HG03280 (cell line): ENCODE results near the gene ATP6V0C.

Experiments
- ATAC-seq: cut with Tn5 transposase; IDR thresholded peaks from one replicate; pipeline ENCODE4 v1.9.1; 2021; ENCODE audit warnings: mild to moderate bottlenecking, moderate library complexity; ENCODE audit not compliant: unreplicated experiment

Gene ATP6V0C

DNA sequence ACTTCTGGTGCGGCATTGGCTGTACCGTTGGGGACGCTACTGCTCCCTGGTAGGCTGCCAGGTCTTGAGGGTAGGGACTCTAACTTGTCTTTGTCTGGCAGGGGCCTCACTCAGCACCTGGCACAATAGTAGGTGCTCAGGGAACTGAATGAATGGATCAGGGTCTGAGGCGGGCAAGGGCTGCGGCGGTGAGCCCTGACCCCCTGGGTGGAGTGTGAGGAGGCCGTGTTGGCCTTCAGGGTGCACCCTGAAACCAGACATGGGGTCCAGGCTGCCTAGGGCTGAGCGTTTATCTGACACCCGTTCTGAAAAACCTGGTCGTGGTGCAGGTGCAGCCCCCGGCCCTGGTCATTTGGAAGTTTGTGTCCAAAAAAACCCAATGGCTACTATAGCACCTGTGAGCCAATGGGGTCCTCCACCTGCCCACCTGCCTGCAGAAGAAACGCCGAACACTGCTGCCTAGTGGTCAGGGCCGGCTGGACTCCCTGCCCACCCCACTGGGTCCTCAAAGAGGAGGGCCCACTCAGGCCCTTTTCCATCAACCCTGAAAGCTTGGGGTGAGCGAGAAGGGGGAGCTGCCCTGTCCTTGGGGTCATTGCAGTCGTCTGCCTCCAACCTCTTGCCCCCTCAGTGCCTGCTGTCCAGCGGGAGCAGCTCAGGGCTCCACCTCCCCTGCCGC is 4.9 kb upstream of the ATP6V0C start:
- no peak for ATAC-seq

DNA sequence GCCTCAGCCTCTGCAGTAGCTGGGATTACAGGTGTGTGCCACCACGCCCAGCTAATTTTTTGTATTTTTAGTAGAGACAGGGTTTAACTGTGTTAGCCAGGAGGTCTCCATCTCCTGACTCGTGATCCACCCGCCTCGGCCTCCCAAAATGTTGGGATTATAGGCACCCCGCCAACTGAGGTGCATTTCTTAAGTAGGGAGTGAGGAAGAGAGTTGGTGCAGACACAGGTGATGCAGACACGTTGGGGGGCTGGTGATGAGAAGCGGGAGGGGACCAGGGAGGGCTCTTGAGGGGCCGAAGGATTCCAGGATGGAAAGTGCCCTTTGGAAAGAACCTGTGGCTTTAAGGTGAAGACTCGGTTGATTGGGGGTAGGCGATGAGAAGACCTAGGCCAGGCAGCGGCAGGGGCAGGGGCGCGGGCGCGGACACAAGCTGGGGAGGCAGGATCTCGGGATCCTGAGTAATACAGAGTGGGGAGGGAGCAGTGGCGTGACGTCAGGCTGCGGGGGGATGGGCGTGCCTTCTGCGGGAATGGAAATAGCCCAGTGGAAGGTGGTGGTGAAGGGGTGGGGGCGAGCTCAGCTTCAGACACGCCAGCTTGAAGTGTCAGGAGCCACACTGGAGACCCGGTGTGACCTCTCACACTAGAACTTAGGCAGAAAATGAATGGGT is 2.5 kb upstream of the ATP6V0C start:
- no peak for ATAC-seq

DNA sequence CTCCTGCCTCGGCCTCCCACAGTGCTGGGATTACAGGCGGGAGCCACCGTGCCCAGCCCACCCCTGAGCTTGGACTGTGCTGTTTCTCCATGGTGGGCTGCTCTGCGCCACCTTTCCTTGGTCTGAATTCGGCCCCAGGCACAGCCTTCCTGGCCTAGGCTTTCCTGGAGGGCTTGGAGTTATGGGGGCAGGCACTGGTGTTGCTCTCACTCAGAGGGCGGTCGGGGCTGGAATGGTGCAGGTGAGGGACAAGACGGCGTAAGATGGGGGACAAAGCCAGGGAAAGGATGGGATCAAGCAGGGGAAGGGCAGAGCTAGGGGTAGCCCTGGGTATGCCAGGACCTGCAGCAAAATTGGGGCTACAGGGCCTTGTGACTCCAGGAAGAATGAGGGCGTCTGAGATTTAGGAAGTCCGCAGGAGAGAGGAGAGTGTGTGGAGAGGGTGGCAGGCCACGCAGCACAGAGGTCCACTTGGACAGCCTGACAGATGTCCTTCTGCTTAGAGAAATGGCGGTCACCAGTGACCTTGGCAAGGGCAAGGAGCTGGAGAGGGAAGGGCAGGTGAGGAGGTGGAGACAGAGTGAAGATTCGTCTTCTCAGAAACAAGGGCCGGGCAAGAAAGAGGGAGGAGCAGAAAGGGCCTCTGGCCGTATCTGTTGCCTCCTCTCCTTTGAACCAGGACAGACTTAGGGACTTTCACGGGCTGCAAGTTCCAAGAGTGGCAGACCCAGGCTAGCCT is 1.6 kb upstream of the ATP6V0C start:
- ATAC-seq, result no peak

DNA sequence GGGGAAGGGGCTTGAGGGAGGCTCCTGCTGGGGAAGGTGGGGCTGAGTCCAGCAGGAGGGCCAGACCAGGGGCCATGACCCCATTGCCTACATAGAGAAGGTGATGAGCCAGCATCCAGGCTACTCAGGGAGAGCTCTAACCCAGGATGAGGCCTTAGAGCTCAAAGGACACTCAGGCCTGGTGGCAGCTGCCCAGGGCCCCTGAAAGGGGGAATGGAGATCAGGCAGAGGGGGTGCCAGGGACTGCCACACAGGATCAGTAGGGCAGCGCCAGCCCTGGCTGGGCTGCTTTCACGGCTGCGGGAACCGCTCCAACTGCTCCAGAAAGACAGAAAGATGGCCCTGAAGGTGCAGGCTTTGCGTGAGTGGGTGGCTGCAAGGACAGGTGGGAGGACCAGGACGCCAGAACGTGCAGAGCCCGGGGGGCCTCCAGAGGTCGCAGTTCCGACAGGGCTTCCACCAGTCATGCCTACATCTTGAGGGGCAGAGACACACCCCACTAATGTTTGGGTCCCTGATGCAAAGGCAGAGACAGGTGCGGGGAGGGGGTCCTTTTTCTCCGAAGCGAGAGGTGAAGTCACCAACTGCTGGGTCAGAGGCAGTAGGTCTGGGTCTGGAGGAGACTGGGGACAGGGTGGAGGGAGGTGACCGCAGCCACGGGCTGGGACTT is 882 bp upstream of the ATP6V0C start:
- ATAC-seq, result no peak

DNA sequence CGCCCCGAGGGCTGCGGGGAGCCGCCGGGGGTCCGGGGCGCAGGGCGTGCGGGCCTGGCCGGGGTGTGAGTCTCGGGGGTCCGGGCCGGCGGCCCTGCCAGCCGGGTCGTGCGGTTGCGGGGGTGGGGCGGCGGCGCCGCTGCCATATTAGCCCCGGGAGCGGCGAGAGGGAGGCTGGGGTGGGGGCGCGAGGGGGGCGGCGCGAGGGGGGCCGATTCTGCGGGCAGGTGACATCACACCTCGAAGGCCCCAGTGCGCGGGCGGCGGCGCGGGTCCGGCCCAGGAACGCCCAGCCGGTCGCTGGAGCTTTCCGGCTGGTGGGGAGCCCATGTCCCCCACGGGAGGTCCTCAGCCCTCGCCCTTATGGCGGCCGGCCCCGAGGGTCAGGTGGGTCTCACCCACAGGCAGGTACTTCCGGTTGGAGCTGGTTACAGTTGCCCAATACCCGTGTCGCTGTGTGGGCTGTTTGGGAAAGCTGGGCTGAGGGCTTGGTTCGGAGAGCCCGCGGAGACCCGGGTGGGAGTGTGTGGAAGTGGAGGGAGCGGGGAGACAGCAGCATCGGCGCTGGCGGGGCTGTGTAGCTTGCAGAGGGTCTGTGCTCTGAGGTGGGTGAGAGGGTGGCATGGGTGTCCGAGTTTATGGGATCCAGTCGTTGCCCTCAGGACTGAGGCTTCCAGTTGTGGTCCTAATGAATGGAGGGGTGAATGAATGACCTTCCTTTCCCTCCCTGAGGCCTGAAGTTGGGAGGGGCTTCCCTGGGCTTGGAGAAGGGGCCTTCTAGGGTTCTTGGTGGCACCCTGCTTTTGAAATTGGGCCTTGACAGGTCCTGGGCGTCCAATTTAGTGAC is 804 bp downstream of the ATP6V0C start:
- ATAC-seq, result no peak

DNA sequence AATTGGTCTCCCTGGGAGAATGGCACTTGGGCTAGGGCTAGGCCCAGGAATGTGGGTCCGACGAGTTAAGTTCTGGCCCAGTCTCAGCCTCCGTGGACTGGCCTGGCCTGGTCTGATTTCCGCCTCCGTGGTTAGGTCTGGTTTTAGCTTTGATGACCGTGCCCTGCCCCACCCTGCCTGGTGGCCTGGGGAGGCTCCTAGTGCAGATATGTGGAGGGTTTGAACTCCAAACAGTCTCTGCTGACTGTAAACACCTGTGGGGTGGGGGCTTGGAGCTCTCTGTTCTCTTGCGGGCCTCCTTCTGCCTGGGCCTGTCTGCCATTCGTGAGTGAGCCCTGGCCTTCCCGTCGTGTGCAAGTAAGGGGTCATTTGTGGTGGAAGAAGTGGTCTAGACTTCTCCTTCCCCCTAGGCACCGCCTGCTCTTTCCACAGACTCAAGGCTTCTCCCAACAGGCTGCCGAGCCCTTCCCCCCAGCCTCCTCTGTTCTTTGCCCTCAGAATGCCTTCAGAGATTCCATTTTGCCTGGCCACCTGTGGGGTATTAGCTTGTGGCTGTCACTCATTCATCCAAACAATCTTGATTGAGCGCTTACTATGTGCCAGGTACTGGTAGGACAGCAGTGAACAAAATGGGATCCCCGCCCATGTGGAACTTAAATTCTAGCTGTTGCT is 1.6 kb downstream of the ATP6V0C start:
- no peak for ATAC-seq

DNA sequence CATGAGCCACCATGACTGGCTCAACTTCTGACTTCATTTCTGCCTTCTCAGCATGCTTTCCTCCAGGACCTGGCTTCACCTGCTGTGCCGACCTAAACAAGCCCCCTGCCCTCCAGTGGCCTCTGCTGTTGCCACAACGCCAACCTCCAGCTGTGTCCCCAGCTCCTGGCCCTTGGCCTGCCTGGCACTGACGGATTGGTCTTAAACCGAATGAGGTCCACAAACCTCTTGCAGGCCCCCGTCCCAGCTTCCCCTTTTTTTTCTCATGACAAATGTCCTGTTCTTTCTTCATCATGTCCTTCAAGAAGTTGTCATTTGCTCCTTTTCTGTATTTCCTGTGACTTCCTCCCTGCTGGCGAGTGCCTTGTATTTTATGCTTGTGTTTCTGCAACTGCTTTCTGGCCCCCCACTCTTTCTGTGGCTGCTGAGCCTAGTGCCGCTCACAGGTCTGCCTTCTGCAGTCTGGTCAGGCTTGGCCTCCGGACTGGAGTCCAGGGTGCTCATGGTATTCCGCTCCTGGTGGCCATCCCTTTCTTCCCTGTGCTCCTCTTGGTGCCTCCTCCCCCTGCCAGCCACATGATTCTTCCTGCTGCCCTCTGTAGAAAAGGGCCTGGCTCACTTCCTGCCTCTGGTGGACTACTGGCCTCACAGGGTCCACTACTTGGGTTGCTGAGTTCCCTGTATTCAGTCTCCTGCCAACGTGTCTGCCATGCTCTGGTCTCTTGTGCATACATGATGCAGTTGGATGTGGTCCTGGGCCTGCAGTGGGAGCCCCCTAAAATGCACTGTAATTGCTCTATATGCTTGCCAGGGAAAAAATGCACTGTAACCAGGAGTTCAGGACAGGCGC is 2.9 kb downstream of the ATP6V0C start:
- no peak for ATAC-seq

DNA sequence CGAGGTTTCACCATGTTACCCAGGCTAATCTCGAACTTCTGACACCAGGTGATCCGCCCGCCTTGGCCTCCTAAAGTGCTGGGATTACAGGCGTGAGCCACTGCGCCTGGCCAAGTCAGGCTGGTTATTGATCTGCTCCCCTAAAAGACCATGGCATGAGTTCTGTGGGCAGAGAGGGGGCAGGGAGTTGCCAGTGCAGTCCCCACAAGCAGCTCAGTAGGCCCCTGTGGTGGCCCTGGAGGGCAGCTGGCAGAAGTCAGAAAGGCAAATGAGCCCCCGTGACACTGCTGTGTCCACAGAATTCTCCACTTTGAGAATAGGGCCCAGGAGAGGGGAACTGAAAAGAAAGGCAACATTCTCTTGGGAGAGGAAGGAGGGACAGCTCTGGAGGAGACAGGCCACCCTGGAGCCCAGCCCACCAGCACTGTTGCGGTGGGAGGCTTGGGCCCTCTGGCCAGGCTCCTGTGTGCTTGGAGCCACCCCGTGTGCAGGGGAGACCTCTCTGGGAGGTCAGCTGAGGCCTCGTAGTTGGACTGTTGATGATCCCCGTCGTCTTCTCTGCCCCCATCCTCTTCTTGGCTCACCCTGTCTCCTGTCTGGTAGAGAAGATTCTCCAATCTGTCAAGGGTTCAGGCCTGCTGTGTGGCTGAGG is 4.3 kb downstream of the ATP6V0C start:
- ATAC-seq, result no peak

DNA sequence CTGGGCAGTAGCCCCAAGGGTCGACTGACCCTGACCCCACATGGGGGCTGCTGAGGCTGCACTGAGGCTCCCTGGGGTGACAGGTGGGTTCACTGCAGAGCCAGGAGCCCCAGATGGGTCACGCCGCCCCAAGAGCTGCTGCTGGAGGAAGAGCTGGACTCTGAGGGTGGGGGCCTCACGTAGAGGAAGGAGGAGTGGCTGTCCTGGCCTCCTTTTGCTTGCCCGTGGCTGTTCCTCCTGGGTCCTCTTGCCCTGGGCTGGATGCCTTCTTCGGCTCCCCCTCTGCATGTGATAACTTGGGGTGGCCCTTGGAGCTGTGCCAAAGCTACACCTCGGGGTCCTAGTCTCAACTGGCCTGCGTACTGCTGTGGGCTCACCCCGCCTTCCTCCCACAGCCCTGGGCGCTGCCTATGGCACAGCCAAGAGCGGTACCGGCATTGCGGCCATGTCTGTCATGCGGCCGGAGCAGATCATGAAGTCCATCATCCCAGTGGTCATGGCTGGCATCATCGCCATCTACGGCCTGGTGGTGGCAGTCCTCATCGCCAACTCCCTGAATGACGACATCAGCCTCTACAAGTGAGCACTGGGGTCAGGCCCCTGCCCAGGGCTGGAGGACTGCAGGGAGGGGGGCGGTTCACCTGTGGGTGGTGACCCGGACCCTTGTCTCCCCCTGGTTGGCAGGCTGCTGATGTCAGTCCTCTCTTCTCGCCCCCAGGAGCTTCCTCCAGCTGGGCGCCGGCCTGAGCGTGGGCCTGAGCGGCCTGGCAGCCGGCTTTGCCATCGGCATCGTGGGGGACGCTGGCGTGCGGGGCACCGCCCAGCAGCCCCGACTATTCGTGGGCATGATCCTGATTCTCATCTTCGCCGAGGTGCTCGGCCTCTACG is 5.3 kb downstream of the ATP6V0C start:
- no peak for ATAC-seq

DNA sequence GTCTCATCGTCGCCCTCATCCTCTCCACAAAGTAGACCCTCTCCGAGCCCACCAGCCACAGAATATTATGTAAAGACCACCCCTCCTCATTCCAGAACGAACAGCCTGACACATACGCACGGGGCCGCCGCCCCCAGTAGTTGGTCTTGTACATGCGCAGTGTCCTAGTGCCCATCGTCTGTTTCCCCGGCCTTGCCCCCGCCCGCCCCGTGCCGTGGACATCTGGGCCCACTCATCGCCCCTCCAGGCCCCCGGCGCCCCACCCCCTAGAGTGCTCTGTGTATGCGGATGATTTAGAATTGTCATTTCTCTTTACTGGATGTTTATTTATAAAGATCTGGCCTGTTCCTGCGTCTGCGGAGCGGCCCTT is 5.9 kb downstream of the ATP6V0C start:
- ATAC-seq, result no peak

DNA sequence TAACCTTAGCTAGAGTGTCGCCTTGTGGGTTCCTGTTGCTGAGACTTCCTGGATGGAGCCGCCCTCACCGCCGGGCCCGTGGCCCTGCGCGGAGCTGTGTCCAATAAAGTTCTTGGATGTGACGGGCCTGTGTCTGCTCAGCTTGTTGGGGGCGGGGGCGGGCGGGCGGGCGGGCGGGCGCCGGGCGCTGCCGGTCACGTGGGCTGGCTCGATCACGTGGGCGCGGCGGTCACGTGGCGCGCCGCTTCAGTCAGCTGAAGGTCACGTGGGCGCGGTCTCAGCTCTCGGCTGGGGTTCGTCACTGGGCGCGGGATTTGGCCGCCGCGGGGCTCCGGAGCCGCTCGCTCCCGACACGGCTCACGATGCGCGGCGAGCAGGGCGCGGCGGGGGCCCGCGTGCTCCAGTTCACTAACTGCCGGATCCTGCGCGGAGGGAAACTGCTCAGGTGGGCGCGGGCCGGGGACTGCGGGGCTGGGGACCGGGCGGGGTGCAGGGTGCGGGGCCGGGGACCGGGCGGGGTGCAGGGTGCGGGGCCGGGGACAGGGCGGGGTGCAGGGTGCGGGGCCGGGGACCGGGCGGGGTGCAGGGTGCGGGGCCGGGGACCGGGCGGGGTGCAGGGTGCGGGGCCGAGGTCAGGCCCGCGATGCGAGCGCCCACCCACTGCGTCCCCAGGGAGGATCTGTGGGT is 6.5 kb downstream of the ATP6V0C start, which contains the start of gene AMDHD2:
Gene AMDHD2, plus strand, starts transcription at position 275 of the 687 bp plus-strand sequence. Its CDS starts 88 bp downstream, at position 363.
- ATAC-seq, result peak; percentile 47

DNA sequence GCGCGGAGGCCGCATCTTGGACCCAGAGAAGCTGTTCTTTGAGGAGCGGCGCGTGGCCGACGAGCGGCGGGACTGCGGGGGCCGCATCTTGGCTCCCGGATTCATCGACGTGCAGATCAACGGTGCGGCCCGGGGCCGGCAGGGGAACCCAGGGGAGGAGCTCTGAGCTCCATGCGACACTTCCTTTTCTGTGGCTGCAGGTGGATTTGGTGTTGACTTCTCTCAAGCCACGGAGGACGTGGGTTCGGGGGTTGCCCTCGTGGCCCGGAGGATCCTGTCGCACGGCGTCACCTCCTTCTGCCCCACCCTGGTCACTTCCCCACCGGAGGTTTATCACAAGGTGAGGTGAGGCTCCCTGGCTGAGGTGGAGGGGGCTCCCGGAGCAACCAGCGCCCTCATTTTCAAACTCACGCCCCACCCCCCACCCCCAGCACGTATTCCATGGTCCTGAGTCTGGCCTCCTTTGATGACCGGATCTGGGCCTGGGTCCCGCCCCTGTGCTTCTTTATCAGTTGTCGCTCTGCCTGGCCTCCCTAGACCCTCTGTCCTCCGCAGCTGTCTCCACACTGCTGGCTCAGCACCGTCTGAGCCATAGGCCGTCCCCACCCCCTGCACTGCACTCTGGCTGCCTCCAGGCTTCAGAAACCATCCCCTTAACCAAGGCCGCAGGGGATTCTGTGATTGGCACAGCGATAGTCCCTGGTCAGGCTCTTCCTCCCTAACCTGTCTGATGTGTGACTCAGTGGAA is 7.2 kb downstream of the ATP6V0C start:
- ATAC-seq, result peak; percentile 21

DNA sequence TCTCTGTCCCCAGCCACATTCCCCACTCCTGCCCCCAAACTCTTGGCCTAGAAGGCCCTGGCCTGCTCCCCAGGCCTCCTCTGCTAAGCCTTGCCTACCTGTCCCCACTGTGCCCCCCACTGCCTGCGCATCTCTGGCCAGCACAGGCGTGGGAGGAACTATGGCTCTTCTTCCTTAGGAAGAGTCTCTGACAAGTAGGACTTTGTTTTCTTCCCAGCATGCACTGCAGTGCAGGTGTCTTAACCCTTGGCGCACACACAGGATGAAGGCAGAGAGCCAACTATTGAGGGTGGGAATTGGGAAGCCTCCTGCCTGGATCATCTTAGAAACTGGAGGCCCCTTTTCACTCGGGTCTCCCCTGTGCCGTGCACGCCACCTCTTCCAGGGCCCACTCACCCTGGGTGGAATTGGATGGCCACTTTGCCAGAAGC is 10.1 kb downstream of the ATP6V0C start:
- ATAC-seq, result no peak

DNA sequence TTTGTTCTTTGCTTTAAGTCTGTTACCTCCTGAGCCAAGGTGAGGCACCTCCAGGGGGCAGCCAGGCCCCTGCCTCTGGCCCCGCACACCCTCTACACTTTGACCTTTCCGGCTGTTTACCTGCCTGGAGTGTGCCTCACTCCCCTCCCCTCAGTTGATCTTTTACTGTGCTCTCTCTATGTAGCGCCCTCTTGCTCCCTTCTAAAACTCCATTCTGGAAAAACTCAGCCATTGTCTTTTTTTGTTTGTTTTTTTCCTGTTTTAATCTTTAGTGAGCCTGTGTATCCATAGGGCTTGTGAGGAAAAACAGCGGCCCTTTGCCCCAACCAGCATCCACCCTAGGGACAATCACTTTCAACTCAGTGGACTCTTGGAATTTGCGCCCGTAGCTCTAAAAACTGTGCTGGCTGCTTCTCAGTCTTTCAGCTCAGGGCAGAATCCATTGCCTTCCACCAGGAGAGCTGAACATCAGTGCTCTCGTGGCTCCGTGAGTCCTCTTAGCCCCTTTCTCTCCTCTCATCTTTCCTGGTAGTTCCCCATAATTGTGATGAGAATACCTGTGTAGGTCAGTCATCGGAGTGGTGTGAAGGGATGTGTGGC is 10.7 kb downstream of the ATP6V0C start:
- ATAC-seq, result no peak

DNA sequence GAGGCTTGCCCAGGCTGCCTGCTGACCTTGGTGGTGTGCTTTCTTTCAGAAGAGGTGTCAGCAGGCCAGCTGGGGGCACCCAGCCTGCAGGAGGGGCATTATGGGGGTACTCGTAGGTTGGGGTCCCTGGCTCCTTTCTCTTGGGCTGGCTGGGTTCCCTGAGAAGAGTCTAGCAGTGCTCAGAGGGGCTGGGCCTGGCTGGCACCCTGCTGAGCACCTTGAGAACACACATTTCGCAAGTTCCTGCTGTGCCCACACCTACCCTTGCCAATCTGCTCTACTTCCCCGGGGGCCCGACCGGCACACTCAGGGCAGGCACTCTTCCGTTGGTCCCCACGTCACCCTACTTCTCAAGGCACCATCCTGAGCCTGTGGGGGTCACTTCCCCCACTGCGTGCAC is 12.4 kb downstream of the ATP6V0C start:
- no peak for ATAC-seq
